HepG2 (cell line): ENCODE results near the gene CDR2L. TPM values are rescaled to one million over a fixed set of nuclear protein-coding genes. Genes with fewer than 3 reads are reported as not detected.

Experiments
- CCDC6 ChIP-seq: sonication (generic); formaldehyde crosslinking; IDR thresholded peaks from 2 replicates; pipeline ENCODE4 v1.8.1; 2022; ENCODE audit warnings: mild to moderate bottlenecking, missing genetic modification reagents, moderate library complexity
- CTCF ChIP-seq: sonication (generic); formaldehyde crosslinking; IDR thresholded peaks from 2 replicates; pipeline ENCODE4 v1.5.0; 2020; ENCODE audit warnings: mild to moderate bottlenecking, missing genetic modification reagents, moderate library complexity
- GABPA ChIP-seq, 2 experiments: IDR thresholded peaks; 2 replicates each; pipeline ENCODE4 v1.6.1; 2011 to 2016; ENCODE audit warnings: low read depth in 2 of 2, low read length in 1 of 2, missing biosample characterization in 1 of 2, missing genetic modification characterization in 1 of 2
- HNF1A ChIP-seq, 2 experiments: sonication (generic) in 1 of 2; formaldehyde crosslinking in 1 of 2; IDR thresholded peaks; 2 replicates each; pipeline versions ENCODE4 v1.4.0 to v1.6.1; 2016 to 2020; ENCODE audit warnings: borderline replicate concordance in 1 of 2, low read depth in 1 of 2, mild to moderate bottlenecking in 1 of 2, missing genetic modification reagents in 1 of 2
- HNRNPK ChIP-seq: fragments of 200-400 bp; formaldehyde crosslinking; IDR thresholded peaks from 2 replicates; pipeline ENCODE4 v1.6.1; 2018; ENCODE audit warnings: low read length, low read depth, moderate library complexity, mild to moderate bottlenecking; ENCODE audit not compliant: poor library complexity, severe bottlenecking
- KLF12 ChIP-seq: sonication (generic); formaldehyde crosslinking; IDR thresholded peaks from 2 replicates; pipeline ENCODE4 v1.4.0; 2020; ENCODE audit warnings: missing genetic modification reagents, borderline replicate concordance
- MEIS2 ChIP-seq: sonication (generic); formaldehyde crosslinking; IDR thresholded peaks from 2 replicates; pipeline ENCODE4 v1.9.0; 2021; ENCODE audit warnings: mild to moderate bottlenecking, missing genetic modification reagents
- PHB2 ChIP-seq: fragments of 450-650 bp; IDR thresholded peaks from 2 replicates; pipeline ENCODE4 v1.6.1; 2018; ENCODE audit not compliant: partially characterized antibody
- SALL2 ChIP-seq: sonication (generic); formaldehyde crosslinking; IDR thresholded peaks from 2 replicates; pipeline ENCODE4 v1.8.1; 2023; ENCODE audit warnings: mild to moderate bottlenecking, missing genetic modification reagents, inconsistent platforms
- SRF ChIP-seq: IDR thresholded peaks from 2 replicates; pipeline ENCODE4 v1.6.1; 2011; ENCODE audit warnings: mild to moderate bottlenecking, low read depth, low read length, moderate library complexity
- SRY ChIP-seq: sonication (generic); formaldehyde crosslinking; IDR thresholded peaks from 2 replicates; pipeline ENCODE4 v1.8.0; 2022; ENCODE audit warnings: mild to moderate bottlenecking, missing genetic modification reagents
- TEAD2 ChIP-seq: sonication (generic); formaldehyde crosslinking; IDR thresholded peaks from 2 replicates; pipeline ENCODE4 v1.9.0; 2021; ENCODE audit warnings: missing genetic modification reagents
- ZC3H4 ChIP-seq: sonication (generic); formaldehyde crosslinking; IDR thresholded peaks from 2 replicates; pipeline ENCODE4 v1.4.0; 2020; ENCODE audit warnings: missing genetic modification reagents, borderline replicate concordance
- ZNF274 ChIP-seq: sonication (generic); formaldehyde crosslinking; IDR thresholded peaks from 2 replicates; pipeline ENCODE4 v1.5.1; 2020; ENCODE audit warnings: mild to moderate bottlenecking, missing genetic modification reagents
- ZNF354B ChIP-seq: sonication (generic); formaldehyde crosslinking; IDR thresholded peaks from 2 replicates; pipeline ENCODE4 v1.8.0; 2022; ENCODE audit warnings: mild to moderate bottlenecking, missing genetic modification reagents
- ZNF547 ChIP-seq: sonication (generic); formaldehyde crosslinking; IDR thresholded peaks from 2 replicates; pipeline ENCODE4 v1.5.1; 2020; ENCODE audit warnings: mild to moderate bottlenecking, missing genetic modification reagents
- ZNF572 ChIP-seq: sonication (generic); formaldehyde crosslinking; IDR thresholded peaks from 2 replicates; pipeline ENCODE4 v1.5.1; 2020; ENCODE audit warnings: mild to moderate bottlenecking, missing genetic modification reagents
- polyA plus RNA-seq, 8 experiments: library from polyadenylated mRNA; depleted of rRNA in 3 of 8; stranded (reverse) in 7 of 8; unstranded in 1 of 8; fragments of >200 nt; fragmentation: Illumina TruSeq in 4 of 8; extraction: Trizol in 4 of 8; gene quantifications; 2 replicates each; pipeline versions ENCODE4 v1.2.1 to v1.2.3, GENCODE V29; 2011 to 2016; ENCODE audit warnings: low read depth in 4 of 8, missing spikeins in 1 of 8, mixed read lengths in 1 of 8; ENCODE audit not compliant: insufficient read depth in 1 of 8
- total RNA-seq, 5 experiments: library from RNA; depleted of rRNA; stranded (reverse); fragments of >200 nt; fragmentation: Illumina TruSeq; extraction: Trizol; gene quantifications; 2 replicates each; pipeline ENCODE4 v1.2.3, GENCODE V29; 2016; ENCODE audit warnings: low read depth in 1 of 5
- TF ChIP-seq, protein P1 (sequence below): sonication (generic); formaldehyde crosslinking; IDR thresholded peaks from 2 replicates; pipeline ENCODE4 v1.5.0; 2020; ENCODE audit warnings: missing genetic modification reagents
- TF ChIP-seq, protein P2 (sequence below): IDR thresholded peaks from 2 replicates; pipeline ENCODE4 v1.6.1; 2016; ENCODE audit warnings: low read depth

The CDR2L gene
- total and polyA plus RNA-seq, 2 of the 13 experiments (the other 11 are each of a cell fraction or from before 2014, with no cell fraction given) = 1.9 to 2.1 TPM

DNA sequence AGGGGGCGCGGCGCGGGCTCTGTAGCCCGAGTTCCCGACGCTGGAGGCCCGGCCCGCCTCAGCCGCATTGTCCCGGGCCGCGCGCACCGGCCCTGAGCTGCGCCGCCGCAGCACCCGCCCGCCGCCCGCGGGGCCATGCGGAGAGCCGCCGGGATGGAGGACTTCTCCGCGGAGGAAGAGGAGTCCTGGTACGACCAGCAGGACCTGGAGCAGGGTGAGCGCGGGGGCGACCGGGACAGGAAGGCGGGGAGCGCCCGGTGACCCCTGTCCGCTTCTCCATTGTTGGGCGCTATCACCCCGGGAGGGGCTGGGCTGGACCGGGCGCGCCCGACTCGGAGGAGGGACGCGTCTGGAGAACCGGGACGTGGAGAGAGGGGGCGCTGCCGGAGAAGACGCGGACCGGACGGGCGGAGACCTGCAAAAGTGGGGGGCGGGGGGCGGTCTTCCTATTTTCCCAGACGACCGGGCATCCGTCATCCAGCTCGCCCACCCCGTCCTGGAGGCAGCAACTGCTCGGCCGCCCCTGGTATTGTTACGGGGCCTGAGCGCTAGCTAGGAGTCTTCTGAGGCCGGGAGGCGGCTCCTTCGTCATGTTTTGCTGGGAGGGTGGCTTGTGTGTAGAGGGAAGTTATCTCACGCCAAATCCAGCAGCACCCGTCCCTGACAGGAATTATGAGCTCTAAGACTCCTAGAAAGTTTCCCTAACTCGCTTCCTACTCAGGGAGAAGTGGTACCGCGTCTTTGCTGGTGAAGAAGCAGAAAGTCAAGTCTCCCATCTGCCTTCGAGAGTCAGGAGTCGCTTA lies 678 bp downstream of the CDR2L start (continued):
- TF ChIP-seq CTCF (peak; percentile 61), PHB2 (no peak), MEIS2 (CRISPR knock-in tag) (no peak), KLF12 (0 out of 2 replicates have a peak, but pooled peaks have one; percentile 21), ZNF547 (peak; percentile 43; the same call in 1 of the 2 replicates), HNRNPK (peak; percentile 20), SALL2 (0 out of 2 replicates have a peak, but pooled peaks have one; percentile 25), ZC3H4 (CRISPR knock-in tag) (no peak), CCDC6 (CRISPR knock-in tag) (no peak; the same call in 1 of the 2 replicates), SRY (CRISPR knock-in tag) (peak; percentile 25; the same call in 1 of the 2 replicates), ZNF354B (CRISPR knock-in tag) (no peak), GABPA (IDR thresholded peaks at IDR 0.05; ENCODE audit: low read depth, low read length) (no peak), GABPA (CRISPR knock-in tag; IDR thresholded peaks at IDR 0.05; ENCODE audit: low read depth) (no peak), HNF1A (IDR thresholded peaks at IDR 0.05; ENCODE audit: low read depth) (no peak), HNF1A (CRISPR knock-in tag; IDR thresholded peaks at IDR 0.05; ENCODE audit: borderline replicate concordance) (peak; percentile 12; the same call in 1 of the 2 replicates), TEAD2 (CRISPR knock-in tag) (no peak), SRF (no peak), ZNF572 (0 out of 2 replicates have a peak, but pooled peaks have one; percentile 39), ZNF274 (CRISPR knock-in tag) (peak; percentile 11; the same call in 1 of the 2 replicates)
- TF ChIP-seq, protein P1, sequence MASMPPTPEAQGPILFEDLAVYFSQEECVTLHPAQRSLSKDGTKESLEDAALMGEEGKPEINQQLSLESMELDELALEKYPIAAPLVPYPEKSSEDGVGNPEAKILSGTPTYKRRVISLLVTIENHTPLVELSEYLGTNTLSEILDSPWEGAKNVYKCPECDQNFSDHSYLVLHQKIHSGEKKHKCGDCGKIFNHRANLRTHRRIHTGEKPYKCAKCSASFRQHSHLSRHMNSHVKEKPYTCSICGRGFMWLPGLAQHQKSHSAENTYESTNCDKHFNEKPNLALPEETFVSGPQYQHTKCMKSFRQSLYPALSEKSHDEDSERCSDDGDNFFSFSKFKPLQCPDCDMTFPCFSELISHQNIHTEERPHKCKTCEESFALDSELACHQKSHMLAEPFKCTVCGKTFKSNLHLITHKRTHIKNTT = no peak
- TF ChIP-seq, protein P2, sequence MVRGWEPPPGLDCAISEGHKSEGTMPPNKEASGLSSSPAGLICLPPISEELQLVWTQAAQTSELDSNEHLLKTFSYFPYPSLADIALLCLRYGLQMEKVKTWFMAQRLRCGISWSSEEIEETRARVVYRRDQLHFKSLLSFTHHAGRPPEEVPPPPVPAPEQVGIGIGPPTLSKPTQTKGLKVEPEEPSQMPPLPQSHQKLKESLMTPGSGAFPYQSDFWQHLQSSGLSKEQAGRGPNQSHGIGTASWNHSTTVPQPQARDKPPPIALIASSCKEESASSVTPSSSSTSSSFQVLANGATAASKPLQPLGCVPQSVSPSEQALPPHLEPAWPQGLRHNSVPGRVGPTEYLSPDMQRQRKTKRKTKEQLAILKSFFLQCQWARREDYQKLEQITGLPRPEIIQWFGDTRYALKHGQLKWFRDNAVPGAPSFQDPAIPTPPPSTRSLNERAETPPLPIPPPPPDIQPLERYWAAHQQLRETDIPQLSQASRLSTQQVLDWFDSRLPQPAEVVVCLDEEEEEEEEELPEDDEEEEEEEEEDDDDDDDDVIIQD = no peak
